Measurements from ENCODE around the gene GPS1. TPM values are rescaled to one million over a fixed set of nuclear protein-coding genes. Genes with fewer than 3 reads are reported as not detected.

GPS1 gene
- total RNA-seq, 1 experiment from 2014 or later, result 160 TPM

DNA sequence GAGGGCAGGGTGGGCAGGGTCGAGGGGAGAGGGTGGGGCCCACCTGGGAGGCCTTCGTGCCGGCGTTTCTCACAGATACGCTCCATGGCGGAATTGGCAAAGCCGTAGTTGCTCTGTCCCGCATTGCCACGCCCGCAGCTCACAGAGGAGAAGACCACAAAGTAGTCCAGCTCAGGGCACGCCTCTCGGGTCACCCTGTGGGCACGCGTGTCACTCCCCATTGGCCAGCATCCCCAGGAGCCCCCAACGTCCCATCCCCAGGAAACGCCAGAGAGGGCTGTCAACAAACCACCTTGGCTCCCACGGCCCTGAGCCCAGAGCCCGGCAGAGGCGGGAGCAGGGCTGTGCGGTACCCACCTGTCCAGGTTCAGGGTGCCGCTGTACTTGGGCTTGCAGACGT lies 30.3 kb downstream of the GPS1 start:
- no peak for DNase-seq (ENCODE audit: low read depth)
- in situ Hi-C loops (cut with HindIII; ENCODE audit: low pct_unique_long_range_greater_than_20kb, low sequenced_read_pairs), result no loop called here

DNA sequence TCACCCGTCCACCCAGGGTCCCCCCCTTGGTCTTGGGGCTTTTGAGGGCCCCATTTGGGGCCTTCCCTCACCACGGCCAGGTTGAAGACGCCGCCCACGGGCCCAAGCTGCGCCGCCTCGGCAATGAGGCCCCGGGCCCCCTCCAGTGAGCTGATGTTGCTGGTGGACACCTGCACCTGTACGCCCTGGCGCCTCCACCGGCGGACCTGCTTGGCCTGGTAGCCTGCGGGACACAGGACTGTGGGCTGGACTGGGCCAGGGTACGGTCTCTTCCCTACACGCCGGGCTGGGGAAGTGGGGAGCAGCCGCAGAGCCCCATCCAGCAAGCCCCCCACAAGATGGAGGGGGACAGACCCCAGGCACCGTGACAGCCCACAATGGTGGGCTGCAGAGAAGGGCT lies 30.8 kb downstream of the GPS1 start:
- no peak for DNase-seq (ENCODE audit: low read depth)
- in situ Hi-C loops (cut with HindIII; ENCODE audit: low pct_unique_long_range_greater_than_20kb, low sequenced_read_pairs), result no loop called here

DNA sequence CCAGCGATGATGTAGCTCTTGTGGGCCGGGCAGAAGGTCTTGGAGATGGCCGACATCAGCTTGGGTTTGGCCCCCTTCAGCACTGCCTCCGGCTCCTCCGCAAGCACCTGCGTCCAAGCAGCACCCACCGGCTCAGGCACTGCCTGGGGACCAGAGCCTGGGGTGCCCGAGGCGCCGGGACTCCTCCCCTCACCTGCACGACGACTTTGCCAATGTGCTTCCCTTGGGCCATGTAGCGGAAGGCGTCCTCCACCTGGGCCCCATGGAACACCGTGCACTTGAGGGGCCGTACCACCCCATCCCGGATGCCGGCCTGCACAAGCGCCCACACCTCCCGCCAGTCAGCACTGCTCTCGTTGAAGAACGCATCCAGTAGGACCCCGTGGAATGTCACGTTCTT lies 31.3 kb downstream of the GPS1 start:
- in situ Hi-C loops (cut with HindIII; ENCODE audit: low pct_unique_long_range_greater_than_20kb, low sequenced_read_pairs), result no loop called here
- DNase-seq (ENCODE audit: low read depth), result no peak

DNA sequence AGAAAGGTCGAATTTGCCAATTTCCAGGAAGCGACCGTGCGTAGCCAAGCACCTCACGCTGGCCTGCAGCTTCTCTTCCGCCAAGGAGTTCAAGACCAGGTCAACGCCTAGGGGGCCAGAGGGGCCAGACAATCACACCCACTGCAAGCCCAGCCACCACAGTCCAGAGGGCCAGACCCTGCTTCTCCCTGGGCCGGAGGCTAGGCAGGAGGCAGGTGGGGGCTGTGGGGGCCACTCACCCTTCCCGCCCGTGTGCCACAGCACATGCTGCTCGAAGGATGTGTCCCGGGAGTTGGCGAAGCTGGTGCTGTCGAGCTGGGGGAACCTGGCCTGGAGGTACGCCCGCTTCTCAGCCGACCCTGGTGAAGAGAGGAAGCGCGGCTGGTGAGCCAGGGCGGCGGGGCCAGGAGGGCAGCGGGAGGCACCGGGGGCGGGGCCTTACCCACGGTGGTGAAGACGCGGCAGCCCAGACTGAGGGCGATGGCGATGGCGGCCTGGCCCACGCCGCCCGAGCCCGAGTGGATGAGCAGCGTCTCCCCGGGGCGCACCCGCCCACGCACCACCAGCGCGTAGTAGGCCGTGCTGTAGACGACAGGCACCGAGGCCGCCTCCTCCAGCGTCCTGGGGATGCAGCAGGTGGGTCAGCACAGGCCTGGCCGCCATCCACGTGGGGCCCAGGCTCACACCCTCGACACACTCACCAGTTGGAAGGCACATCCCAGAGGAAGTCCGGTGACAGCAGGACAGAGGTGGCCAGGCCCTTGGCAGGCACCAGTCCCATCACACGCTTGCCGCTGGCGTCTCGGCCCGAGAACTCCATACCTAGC lies 32.0 kb downstream of the GPS1 start:
- in situ Hi-C loops (cut with HindIII; ENCODE audit: low pct_unique_long_range_greater_than_20kb, low sequenced_read_pairs), result no loop called here
- no peak for DNase-seq (ENCODE audit: low read depth)

DNA sequence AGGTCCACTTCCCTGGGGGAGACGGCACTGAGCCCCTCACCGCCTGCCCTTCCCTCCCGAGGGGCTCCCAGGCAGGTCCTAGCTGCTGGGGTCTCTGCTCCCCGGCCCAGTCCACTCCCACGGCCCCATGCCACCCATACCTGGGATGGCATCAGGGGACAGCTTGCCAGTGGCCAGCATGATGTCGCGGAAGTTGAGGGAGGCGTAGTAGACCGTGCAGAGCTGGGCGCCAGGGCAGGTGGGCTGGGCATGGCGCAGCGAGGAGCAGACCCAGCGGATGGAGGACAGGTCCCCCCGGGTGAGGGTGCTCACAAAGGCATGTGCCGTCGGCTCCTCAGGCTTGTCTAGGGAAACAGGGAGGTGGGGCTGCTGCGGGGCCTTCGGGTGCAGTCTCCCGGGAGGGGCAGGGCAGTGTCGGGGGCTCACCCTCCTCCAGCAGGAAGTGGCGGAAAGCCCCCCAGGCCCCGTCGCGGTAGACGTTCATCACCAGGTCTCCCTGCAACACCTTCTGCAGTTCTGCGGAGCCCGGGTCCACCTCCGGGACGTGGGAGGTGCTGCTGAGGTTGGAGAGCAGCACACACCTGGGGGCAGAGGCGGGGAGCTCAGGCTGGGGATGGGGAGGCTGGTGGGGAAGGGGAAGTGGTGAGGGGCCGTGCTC lies 32.8 kb downstream of the GPS1 start:
- no peak for DNase-seq (ENCODE audit: low read depth)
- in situ Hi-C loops (cut with HindIII; ENCODE audit: low pct_unique_long_range_greater_than_20kb, low sequenced_read_pairs), result no loop called here

DNA sequence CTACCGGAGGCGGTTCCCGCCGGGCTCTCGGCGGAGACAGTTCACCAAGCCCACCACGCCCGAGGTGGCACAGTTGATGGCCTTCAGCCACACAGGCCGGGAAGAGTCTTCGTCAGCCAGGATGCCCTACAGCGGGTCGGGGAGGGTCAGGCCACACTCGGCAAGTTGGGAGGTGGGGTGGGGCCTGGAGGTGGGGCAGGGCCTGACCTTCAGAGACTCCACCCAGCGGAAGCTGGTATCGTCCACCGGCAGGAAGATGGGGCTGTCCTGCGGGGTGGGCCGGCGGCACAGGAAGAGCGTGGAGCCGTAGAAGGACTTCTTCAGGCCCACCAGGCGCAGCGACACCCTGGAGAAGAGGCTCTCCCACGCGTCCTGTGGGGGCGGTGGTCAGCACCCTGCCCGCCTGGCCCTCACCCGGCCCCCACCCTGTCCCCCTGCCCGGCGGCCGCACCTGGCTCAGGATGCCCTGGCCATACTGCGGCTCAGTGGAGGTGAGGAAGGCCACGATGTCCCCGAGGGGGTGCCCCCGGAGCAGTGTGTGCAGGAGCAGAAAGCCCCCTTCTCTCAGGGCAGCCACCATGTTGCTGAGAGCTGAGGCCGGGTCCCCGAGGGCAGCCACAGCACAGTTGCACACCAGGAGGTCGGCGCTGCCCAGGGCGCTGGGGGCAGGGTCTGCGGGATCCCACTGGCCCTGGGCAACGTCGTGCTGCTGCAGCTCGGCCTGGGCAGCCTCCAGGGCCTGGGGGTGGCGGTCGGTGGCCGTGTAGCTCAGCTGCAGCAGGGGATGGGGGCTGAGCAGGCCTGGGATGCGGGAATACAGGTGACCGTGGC lies 33.5 kb downstream of the GPS1 start:
- in situ Hi-C loops (cut with HindIII; ENCODE audit: low pct_unique_long_range_greater_than_20kb, low sequenced_read_pairs), result no loop called here
- no peak for DNase-seq (ENCODE audit: low read depth)

DNA sequence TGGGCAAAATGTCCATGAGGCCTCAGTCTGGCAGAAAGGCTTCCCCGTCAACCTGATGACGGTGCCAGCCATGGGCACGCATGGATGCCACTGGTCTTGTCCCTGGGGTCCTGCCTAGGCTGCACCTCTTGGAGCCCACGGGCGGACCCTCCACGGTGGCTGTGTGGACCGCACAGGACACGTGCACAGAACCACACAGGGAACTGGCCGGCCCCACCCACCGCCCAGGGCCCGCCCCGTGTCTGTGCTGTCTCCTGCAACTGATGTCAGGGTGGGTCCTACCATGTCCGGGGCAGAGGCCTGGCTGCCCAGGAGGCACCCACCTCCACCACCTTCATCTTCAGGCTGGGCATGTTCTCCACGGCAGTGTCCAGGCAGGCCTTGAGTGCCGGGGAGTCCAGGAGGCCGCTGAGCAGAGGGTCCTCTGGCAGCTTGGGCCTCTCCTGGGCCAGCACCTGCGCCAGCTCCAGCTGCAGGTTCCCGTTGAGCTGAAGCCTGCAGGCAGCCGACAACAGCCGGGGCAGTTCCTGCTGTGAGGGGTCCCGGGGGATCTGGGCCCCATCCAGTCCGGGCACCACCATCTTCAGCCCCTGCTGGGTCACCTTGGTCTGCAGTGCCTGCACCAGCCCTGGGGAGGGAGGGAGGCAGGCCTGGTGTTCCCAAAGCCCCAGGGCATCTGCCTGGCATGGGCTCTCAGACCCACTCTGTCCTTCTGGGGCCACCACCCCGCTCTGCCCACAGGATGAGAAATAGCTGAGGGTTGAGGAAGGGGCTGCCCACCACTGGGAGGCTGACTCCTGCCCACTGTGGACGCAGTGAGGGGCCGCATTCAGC lies 34.5 kb downstream of the GPS1 start:
- in situ Hi-C loops (cut with HindIII; ENCODE audit: low pct_unique_long_range_greater_than_20kb, low sequenced_read_pairs), result no loop called here
- DNase-seq (ENCODE audit: low read depth), result no peak

DNA sequence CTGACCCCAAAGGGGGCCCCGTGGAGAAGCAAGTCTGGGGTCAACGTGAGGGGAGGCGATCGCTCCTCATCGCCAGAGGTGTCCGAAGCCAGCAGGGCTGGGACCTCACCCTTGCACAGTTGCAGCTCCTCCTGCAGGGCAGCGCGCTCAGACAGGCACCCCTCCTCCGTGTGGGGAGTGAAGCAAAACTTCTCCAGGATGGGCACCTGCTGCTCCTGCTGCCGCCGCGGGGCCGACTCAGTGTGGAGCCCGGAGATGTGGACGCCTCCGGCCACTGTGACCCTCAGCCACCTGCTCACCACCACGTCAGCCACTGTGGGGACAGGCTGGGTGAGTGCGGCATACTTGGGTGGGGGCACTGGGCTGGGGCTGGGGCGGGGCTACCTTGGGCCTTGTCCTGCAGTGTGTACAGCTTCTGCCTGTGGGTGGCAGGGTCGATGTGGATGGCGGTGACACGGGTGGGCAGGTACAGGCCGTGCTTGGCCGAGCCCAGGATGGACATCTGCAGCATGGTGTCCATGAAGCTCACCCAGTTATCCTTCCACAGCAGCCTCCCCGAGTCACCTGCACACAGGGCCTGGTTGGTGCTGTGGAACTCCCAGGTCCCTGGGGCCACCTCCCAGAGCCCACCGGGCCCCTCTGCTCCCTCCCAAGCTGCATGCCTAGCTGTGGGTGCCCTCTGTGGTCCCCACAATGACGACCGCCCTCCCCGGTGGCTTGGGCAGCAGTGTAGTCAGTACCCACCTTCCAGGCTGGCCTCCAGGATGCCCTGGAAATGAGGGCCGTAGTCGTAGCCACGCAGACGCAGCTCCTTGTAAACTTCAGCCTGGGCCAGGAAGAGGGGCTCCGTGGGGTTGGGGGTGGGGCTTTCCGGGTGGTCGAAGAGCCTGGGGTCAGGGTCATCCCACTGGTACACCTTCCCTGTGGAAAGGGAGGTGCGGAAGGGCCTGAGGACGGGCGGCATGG lies 35.5 kb downstream of the GPS1 start:
- no peak for DNase-seq (ENCODE audit: low read depth)
- in situ Hi-C loops (cut with HindIII; ENCODE audit: low pct_unique_long_range_greater_than_20kb, low sequenced_read_pairs), result no loop called here

DNA sequence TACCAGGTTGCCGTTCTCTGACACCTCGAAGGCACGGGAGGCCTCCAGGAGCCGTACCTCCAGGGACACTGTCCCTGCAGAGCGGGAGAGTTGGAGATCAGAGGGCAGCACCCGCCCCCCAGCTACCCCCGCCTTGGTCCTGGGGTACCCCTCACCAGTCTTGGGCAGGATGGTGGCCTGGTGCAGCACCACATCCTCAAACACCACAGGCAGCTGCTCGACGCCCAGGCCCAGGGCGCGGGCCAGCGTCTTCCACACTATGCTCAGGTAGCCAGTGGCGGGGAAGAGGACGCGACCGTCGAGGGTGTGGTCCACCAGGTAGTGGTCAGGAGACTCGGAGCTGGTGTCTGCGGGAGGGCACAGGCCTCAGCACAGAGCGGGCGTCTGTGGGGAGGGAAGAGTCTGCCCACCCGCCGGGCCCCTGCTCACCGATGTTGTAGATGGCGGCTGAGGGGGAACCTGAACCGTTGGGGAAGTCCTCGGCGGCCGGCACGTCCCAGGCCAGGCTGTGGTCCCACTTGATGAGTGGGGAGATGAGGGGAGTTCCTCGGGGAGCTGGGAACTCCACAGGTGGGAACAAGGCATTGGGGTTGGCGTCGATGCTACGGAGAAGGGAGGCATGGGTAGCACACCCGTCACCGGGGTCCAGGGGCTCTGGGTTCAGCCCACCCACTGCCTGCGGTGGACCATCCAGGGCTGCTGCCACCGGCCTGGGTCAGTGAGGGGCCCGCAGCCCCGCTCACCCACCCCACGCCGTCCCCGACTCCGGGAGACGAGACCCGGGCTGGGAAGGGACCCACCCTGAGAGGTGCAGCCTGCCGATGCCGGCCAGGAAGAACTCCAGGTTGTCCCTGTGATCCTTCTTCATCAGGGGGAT lies 36.5 kb downstream of the GPS1 start:
- in situ Hi-C loops (cut with HindIII; ENCODE audit: low pct_unique_long_range_greater_than_20kb, low sequenced_read_pairs), result no loop called here

DNA sequence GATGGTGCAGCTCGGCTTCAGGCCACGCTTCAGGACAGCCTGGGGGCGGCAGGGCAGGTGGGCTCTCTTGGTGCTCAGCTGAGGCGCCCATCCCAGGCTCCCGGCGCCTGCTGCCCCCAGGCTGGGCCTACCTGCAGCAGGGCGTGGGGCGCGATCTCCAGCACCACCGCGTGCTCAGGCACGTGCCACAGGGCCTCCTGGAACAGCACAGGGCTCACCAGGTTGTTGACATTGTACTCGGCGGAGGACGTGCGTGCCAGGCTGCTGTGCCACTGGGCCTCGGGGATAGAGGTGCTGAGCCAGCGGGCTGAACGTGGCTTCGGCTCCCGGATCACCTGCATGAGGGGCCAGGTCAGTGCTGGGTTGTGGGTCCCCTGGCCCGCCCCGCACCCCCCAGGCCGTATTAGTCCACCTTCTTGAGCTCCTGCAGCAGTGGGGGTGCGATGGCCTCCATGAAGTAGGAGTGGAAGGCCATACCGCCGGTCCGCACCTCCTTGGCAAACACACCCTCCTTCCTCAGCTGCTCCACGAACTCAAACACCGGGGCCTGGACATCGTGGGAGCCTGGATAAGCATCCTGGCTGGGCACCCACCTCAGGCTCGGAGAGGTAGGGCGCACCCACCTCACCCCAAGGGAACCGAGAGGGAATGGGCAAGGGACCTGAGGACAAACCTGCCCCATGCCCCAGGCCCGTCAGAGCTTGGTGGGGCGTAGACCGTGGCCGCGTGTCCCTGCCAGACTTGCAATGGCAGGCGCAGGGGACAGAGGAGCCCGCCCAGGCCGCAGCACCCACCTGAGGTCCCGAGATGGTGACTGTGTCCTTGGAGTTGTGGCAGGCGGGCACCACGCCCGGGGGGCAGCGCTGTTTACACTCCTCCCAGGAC lies 37.4 kb downstream of the GPS1 start:
- in situ Hi-C loops (cut with HindIII; ENCODE audit: low pct_unique_long_range_greater_than_20kb, low sequenced_read_pairs), result no loop called here

More for the DNA sequence above, 36.5 kb downstream of the GPS1 start:
- DNase-seq (ENCODE audit: low read depth), result no peak

DNA sequence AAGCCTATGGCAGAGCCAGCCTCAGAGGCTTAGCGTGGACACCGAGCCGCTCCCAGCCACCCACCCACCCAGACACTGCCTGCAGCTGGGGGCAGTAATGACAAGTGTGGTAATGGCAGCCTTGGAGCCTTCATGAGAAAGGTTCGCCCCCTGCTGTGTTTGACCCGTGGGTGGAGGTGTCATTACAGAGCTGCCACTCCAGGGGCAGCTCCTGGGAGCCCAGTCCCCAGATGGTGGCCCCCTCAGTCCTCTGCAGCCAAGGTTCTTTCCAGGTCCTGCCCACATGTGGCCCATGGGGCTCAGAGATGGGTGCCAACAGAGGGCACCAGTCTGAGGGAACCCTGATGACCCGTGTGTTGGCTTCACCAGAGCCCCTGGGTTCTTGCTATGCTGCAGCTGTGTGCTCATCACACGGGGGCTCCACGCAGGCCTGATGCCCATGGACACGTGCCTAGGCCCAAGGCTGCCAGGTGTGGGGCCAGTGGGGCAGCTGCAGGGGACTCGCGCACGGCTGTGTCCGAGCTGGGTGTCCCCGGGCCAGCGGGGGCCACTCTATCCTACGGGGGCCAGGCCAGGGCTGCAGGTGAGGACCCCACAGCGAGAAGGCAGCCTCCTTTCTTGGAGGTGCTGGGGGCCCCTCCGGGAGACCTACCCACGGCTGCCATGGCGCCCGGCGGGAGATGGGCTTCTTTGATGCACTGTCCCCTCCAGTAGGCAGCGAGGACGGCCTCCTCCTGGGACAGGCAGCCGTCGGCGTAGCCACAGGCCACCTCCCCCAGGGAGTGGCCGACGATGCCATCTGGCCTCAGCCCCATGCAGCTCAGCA lies 38.2 kb downstream of the GPS1 start:
- in situ Hi-C loops (cut with HindIII; ENCODE audit: low pct_unique_long_range_greater_than_20kb, low sequenced_read_pairs), result no loop called here
- no peak for DNase-seq (ENCODE audit: low read depth)

More for the DNA sequence above, 37.4 kb downstream of the GPS1 start:
- DNase-seq (ENCODE audit: low read depth), result no peak

DNA sequence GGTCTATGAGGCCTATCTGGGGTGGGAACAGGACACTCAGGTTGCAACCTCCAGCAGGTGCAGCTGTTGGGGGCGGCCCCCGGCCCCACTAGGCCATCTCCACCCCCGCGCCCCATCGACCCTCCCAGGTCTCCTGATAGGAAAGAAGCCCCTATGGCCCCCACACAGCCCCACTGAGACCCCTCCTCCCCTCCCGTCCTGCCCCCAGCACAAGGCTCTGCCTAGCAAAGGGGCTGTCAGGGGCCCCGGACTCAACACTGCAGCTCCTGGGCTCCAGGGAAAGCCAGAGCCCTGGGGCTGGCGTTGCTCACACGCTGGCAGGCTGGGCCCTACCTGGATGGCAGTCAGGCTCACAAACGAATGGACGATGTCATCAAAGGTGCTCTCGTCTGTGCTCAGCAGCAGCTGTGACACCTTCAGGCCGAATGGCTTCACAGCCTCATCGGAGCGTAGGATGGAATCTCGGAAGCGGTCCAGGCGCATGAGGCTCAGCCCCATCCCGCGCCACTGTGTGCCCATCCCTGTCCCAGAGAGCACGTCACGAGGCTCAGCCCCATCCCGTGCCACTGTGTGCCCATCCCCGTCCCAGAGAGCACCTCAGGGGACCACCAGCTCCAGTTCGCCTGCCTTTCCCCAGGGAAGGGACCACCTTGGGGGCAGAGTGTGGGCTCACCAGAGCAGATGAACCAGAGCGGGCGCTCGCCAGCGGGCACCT lies 39.0 kb downstream of the GPS1 start:
- in situ Hi-C loops (cut with HindIII; ENCODE audit: low pct_unique_long_range_greater_than_20kb, low sequenced_read_pairs), result no loop called here
- no peak for DNase-seq (ENCODE audit: low read depth)

DNA sequence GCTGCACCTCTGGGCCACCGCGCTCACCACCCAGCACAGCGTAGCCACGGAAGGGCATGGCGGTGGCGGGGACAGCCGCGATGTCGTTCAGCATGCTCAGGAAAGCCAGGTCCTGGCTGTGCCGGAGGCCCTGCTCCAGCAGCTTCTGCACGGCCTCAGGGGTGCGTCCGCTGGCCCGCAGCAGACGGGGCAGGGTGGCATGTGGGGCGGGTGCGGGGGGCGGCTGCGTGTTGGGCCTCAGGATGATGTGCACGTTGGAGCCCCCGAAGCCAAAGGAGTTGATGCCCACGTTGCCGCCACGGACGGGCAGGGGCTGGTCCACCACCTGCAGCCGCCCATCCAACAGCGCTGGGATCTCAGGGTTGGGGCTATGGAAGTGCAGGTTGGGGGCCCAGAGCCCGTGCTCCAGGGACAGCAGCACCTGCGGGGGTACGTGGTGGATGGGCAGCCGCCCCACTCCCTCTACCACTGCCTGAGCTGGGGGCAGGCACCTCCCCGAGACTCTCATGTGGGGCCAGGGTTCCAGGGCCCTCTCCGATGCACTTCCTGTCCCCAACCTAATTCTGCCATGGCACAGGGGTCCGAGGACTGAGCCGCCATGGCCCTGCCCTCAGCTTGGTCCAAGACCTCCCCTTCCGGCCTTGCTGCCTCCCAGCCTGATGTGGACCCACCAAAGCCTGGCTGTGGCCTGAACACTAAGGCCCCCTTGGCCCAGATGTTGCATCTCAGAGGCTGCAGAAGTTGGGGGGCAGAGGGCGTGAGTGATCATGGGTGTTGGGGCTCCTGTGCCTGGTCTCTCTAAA lies 39.8 kb downstream of the GPS1 start:
- in situ Hi-C loops (cut with HindIII; ENCODE audit: low pct_unique_long_range_greater_than_20kb, low sequenced_read_pairs), result no loop called here

More for the DNA sequence above, 39.8 kb downstream of the GPS1 start:
- no peak for DNase-seq (ENCODE audit: low read depth)

Data from Caki2 (cell line).